Measurements from ENCODE around the gene RORC. TPM values are rescaled to one million over a fixed set of nuclear protein-coding genes. Genes with fewer than 3 reads are reported as not detected.
"Not testable (repeated sequence)": the region's sequence is repeated elsewhere in the genome, so short reads cannot be mapped to it uniquely, and the experiment has no call there.

RORC gene
- total RNA-seq, 1 donor from 2014 or later, result 15.4 TPM

DNA sequence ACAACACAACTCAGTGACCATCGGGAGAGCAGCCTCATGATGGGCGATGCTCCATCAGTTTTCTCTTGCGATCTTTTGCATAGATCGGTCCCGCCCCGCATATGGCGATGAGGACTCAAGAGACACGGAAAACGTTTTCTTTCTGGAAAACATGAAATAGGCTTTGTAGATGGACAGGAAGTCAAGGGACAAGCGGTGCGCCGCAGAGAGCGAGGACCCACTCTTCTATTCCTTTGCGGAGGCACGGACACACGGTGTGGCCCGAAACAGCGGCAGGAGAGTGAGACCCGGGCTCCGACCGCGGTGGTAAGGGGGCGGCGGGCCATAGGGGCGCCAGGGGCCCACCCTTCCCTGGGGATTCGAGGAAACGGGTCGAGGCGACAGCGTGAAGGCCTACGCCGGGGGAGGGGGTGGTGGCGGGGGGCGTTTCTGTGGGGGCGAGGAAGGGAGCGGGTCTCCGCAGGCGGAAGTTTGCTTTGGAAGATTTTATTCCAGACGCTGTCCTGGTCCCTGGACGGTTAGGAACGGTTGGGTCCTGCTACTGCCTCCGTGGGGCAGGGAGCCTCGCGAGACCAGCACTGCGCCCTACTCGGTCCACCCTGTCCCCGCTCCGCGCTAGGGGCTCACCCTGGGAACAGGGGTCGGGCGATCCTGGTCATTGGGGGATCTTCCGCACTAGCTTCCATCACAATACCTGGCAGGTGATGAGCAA is 40.5 kb downstream of the RORC start:
- peak; percentile 13 for ATAC-seq (ENCODE audit: poor library complexity)
- peak; percentile 44 for DNase-seq
- intact Hi-C loops (cut with DNase I), result no loop called here

DNA sequence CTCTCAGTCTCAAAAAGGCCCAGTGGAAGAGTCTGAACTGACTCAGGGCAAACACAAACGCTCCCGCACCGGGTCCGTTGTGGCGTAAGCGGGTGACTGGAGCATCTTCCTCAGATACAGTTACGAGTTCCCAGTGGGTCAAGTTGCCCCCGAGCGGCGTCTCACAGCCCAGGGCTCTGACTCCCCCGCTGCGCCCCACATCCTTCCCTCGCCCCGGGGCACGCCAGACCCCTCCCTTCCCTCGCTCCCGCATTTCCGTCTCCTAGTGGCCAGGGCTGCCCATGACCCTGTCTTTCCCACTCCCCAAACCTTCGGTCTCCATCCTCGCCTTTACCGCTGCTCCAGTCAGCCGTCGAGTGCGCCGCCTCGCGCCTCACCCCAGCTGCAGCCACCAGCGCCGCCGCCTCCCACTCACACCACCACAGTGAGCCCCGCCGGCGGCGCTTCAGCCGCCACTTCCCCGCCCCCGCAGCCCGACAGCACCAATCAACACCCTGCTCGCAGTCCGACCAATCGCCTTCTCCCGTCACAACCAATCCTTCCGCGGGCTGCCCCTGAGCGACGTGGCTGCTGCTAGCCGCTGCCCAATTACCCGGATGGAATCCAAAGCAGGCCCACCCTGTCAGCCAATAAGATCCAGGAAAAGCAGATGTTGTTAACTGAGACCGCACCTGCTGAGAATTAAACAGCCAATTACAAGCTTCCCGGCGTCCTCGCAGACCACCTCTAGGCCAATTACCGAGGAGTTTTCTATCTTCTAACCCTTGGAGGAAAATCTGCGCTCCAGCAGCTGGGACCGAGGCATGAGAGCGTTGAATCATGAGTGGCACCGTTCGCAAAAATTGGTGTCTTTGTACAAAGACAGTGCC is 41.3 kb downstream of the RORC start, which contains the start of gene TDRKH:
Gene TDRKH (minus strand): TSS at position 430 of the 869 bp plus-strand sequence. CDS start 7,478 bp downstream, outside the sequence.
- ATAC-seq (ENCODE audit: poor library complexity) (peak; percentile 99), DNase-seq (peak; percentile 98)
- intact Hi-C loops (cut with DNase I), result no loop called here

DNA sequence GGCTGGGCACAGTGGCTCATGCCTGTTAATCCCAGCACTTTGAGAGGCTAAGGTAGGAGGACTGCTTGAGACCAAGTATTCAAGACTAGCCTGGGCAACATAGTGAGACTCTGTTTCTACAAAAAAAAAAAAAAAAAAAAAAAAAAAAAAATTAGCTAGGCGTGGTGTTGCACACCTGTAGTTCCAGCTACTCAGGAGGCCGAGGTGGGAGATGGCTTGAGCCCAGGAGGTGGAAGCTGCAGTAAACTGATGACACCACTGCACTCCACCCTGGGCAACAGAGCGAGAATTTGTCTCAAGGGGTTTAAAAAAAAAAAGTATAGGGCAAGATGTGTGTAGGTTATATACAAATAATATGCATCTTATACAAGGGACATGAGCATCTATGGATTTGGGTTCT is 43.9 kb downstream of the RORC start:
- ATAC-seq (ENCODE audit: poor library complexity) (no peak), DNase-seq (no peak)
- intact Hi-C loops (cut with DNase I), result no loop called here

DNA sequence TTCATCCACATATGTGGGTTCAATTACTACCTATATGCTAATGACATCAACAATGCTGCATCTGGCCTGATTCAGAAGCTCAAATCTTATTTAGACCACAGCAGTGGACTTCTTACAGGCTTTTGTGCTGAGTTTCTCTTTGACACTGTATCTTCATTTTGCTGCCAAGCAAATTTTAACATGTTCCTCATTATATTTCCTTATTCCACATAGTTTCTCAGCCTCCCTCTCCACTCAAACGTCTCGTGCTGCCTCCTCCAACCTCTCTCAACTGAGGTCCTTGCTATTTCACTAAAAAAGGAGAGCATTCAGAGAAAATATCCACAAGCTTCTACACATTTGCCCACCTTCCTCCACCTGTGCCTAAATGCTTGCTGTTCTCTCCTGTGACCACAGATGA is 47.8 kb downstream of the RORC start:
- ATAC-seq (ENCODE audit: poor library complexity), result peak; percentile 48
- intact Hi-C loops (cut with DNase I), result no loop called here
- no peak for DNase-seq

DNA sequence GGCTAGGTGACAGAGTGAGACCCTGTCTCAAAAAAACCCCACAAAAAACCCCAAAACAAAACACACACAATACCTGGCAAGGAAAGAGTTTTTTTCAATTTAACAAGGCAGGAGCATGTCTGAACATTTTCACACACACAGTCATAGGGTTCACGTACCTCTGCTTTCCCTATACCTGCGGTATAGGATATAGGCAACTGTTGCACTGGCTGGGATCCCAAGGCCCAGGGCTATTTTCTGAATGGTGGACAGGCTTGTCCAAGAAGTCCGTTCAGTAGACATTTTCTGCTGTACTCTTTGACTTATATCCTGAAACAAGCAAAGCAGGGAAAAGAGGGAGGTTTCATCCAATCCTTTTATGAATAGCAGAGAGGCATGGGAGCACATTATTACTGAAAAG is 48.9 kb downstream of the RORC start:
- ATAC-seq (ENCODE audit: poor library complexity) (no peak), DNase-seq (no peak)
- intact Hi-C loops (cut with DNase I), result no loop called here

DNA sequence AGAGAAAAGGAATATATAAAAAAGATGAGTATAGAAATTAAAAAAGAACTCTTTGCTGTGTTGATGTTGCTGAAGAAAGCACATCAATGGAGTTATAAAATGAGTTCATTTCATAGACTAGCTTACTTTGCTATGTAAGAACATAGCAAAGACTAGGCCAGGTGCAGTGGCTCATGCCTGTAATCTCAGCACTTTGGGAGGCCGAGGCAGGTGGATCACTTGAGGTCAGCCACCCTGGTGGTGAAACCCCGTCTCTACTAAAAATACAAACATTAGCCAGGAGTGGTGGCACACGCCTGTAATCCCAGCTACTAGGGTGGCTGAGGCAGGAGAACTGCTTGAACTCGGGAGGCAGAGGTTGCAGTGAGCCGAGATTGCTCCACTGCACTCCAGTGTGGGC is 49.6 kb downstream of the RORC start:
- DNase-seq; ATAC-seq (ENCODE audit: poor library complexity); intact Hi-C loops (cut with DNase I): not testable (repeated sequence)

DNA sequence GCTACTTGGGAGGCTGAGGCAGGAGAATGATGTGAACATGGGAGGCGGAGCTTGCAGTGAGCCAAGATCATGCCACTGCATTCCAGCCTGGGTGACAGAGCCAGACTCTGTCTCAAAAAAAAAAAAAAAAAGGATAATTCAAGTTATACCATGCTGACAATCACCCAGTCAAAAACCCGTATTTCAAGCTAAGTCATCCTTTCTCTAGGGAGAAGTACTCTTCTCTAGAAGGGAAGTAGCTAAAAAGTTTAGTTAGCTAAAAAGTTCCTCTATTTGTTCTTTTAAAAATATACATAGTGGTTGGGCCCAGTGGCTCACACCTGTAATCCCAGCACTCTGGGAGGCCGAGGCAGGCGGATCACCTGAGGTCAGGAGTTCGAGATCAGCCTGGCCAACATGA is 50.9 kb downstream of the RORC start:
- intact Hi-C loops (cut with DNase I); DNase-seq: not testable (repeated sequence)

DNA sequence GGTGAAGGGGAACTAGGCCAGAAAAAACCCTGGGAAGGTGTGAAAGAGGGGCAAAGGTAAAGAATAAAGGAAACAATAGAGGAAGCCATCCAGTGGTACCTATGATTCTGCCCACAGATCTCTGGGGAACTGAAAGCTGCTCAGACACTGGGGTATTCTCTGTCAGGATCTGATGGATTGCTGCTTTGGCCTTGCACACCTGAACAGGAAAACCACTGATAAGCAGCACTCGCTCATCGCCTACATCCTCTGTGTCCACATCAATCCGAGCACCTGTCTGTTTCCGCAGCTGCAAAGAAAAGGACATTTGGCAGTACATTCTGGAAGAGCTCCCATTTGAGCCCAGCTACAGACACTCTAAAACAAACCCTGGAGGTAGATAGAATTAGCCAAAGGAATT is 51.8 kb downstream of the RORC start:
- no peak for DNase-seq
- ATAC-seq (ENCODE audit: poor library complexity), result no peak
- intact Hi-C loops (cut with DNase I), result no loop called here

More for the DNA sequence above, 50.9 kb downstream of the RORC start:
- ATAC-seq (ENCODE audit: poor library complexity), result not testable (repeated sequence)

DNA sequence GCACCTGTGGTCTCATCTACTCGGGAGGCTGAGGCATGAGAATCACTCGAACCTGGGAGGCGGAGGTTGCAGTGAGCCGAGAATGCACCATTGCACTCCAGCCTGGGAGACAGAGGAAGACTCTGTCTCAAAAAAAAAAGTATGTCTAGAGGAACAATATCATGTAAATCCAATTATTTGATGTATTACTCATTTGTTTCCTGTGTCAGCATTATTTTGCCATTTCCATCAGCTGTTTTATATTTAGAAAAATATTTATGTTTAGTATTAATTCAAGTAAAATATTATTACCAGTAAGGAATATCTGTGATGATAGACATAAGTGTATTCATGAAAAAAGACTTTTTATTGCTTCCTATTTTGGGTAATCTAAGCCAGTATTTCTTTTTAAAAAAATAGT is 54.3 kb downstream of the RORC start:
- no peak for DNase-seq
- ATAC-seq (ENCODE audit: poor library complexity), result no peak
- intact Hi-C loops (cut with DNase I), result no loop called here

DNA sequence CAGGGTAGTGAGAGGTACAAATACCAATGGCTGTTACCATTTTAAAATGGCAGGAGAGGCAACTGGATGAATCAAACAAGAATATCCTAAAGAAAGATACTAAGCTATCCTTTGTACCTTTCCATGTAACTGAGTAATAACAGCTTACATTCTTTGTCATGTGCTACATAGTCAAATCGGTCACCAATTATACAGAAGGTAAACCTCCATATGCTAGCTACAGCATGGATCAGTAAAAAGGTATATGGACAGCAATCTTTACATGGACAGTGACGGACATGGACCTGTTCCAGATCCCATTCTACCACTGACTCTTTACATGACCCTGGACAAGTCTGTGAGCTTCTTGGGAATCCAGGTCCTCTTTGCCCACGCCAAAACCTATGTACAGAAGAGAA is 54.9 kb downstream of the RORC start:
- DNase-seq (no peak), ATAC-seq (ENCODE audit: poor library complexity) (no peak)

DNA sequence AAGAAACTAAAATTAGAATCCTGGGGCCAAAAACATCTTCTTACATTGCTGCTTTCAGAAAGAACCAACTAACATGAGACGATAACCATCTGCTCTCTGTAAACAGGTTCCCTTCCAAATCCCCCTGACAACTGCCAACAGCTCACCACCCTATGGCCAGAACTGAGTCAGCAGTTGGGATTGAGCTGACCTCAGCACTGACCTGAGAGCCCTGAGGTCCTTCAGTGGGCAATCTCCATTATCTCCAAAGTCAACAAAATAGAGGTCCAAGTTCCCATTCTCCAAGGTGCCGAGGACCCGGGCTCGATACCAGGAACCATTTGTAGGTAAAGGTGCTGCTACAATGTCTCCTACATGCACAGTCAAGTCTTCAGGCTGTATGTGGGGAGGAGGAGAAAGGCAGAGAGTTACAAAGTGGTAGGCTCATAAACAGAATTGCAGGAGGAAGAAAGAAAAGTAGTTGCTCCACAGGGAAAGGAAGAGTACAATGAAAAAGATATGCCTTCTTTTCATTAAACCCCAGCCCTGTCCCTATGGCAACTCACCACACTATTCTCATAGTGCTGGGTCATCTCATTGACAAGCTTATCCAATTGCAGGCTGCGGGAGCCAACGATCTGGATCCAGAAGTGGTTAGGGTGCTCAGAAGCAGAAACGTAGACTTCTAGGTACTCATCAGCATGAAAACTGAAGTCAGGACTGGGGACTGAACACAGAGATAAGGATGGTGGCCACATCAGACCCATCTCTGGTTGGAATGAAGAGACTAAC is 55.5 kb downstream of the RORC start:
- intact Hi-C loops (cut with DNase I), result no loop called here
- no peak for ATAC-seq (ENCODE audit: poor library complexity)
- no peak for DNase-seq

More for the DNA sequence above, 54.9 kb downstream of the RORC start:
- intact Hi-C loops (cut with DNase I), result no loop called here

DNA sequence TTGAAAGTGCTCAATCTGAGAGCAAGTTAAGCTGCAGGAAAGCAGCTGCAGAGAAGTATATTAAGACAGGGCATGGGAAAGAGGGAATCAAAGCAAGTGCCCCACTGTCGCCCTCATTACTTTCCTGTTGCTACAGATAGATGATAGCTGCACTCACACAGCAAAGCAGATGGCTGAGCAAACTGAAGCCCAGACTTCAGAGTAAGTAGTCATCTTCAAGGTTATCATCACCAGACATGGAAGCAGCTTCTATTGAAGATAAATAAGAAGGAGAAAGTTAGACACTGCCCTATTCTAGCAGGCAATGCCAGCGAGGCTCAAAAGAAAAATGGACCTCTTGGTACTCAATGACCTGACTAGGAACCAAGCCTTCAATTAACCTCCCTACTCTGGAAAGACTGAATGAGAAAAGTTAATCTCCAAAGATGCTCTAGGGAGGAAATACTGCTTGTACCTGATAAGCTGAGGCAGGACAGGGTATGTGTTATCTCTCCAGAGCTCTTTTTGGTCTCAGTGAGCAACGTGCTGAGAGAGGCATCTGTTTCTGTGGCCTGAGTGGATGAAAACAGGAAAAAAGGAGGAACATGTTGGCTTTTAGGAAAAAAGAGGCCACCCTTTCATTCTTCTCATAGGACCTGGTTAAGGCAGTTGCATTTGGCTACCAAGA is 57.2 kb downstream of the RORC start:
- ATAC-seq (ENCODE audit: poor library complexity) (no peak), DNase-seq (no peak)
- intact Hi-C loops (cut with DNase I), result no loop called here

DNA sequence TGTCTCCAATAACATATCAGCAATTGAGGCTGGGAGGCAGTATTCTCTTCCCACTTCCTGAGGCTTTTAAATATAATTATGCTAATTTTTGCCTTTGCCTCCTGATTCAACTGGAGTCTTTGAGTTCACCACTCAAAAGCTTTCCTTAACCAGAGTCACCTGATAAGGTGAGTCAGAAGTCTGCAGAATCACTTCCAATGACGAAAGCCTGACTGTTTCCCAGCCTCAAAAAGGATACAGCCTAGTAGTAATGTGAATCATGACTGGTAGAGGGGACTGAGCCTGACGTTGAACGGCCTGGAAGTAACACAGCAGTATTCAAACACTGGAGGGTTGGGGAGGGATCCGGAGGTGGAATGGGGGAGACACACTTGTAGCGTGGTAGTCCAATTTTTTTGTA is 57.9 kb downstream of the RORC start:
- DNase-seq (no peak), ATAC-seq (ENCODE audit: poor library complexity) (no peak)

DNA sequence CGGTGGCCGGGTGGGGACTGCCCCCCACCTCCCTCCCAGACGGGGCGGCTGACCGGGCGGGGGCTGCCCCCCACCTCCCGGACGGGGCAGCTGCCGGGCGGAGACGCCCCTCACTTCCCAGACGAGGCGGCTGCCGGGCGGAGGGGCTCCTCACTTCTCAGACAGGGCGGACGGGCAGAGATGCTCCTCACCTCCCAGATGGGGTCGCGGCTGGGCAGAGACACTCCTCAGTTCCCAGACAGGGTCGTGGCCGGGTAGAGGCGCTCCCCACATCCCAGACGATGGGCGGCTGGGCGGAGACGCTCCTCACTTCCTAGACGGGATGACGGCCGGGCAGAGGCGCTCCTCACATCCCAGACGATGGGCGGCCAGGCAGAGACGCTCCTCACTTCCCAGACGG is 62.3 kb downstream of the RORC start:
- intact Hi-C loops (cut with DNase I), result loop anchor here (10.0 kb wide), 1 partner anchor 66 kb away; the partner anchor contains the start of genes C2CD4D and RORC
- DNase-seq; ATAC-seq (ENCODE audit: poor library complexity): not testable (repeated sequence)

More for the DNA sequence above, 57.9 kb downstream of the RORC start:
- intact Hi-C loops (cut with DNase I), result no loop called here

DNA sequence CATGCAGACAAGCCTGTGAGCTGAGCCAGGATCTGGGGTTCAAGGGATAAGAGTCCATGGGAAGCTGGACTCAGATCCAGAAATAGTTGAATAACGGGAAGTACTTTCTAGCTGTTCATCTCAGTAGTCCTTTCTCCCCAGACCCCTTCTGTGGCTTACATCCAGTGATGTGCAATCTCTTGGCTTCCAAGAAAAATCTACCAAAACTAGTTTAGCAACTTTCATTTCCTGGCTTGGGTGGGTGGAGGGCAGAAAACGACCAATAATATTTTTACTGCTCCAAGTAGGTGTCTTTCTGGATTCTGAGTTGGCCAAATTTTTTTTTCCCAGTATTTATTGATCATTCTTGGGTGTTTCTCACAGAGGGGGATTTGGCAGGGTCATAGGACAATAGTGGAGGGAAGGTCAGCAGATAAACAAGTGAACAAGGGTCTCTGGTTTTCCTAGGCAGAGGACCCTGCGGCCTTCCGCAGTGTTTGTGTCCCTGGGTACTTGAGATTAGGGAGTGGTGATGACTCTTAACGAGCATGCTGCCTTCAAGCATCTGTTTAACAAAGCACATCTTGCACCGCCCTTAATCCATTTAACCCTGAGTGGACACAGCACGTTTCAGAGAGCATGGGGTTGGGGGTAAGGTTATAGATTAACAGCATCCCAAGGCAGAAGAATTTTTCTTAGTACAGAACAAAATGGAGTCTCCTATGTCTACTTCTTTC is 63.1 kb downstream of the RORC start:
- intact Hi-C loops (cut with DNase I), result loop anchor here (10.0 kb wide), 1 partner anchor 66 kb away; the partner anchor contains the start of genes C2CD4D and RORC
- not testable (repeated sequence) for ATAC-seq (ENCODE audit: poor library complexity); DNase-seq

DNA sequence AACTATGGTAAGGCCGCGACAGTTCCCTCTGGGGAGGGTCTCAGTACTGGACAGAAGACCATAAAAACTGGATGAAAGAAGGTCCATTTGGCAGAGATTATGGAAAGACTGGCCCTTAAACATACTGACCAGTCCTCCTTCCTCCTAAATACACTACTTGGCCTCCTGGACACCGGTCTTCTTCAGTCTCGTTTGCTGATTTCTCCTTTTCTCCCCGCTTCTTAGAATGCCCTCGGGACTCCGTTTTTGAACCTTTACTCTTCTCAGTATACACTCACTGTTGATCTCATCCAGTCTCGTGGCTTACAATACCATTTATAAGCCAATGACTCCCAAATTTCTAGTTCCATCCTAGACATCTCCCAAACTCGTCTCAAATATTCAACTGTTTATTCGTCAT is 67.6 kb downstream of the RORC start:
- intact Hi-C loops (cut with DNase I), result loop anchor here (10.0 kb wide), 1 partner anchor 71 kb away; the partner anchor contains the start of genes C2CD4D and RORC
- ATAC-seq (ENCODE audit: poor library complexity), result peak; percentile 5
- DNase-seq, result no peak
